NCI-H1048 (cell line): ENCODE measurements around the gene JPH3.

Experiments
- DNase-seq: peaks from one replicate; lab custom pipeline; 2025; lab: John Stamatoyannopoulos, UW

Gene JPH3

GRCh38 chr16:87681981-87682570 lies 79.8 kb downstream of the JPH3 start:
- no peak for DNase-seq

GRCh38 chr16:87682852-87683399 lies 80.6 kb downstream of the JPH3 start:
- DNase-seq = no peak

GRCh38 chr16:87684106-87684677 lies 81.9 kb downstream of the JPH3 start:
- DNase-seq = no peak

GRCh38 chr16:87684711-87685404 lies 82.5 kb downstream of the JPH3 start:
- no peak for DNase-seq

- no peak for DNase-seq
Measured at GRCh38 chr16:87685405-87685755, 83.1 kb downstream of the JPH3 start.

- no peak for DNase-seq
Measured at GRCh38 chr16:87685766-87686165, 83.5 kb downstream of the JPH3 start.

- no peak for DNase-seq
Measured at GRCh38 chr16:87686697-87687096, 84.4 kb downstream of the JPH3 start.

GRCh38 chr16:87687126-87687910 lies 85.0 kb downstream of the JPH3 start:
- no peak for DNase-seq

GRCh38 chr16:87687998-87688529 lies 85.8 kb downstream of the JPH3 start:
- no peak for DNase-seq

- no peak for DNase-seq
Measured at GRCh38 chr16:87688876-87689815, 86.8 kb downstream of the JPH3 start.

GRCh38 chr16:87689956-87690465 lies 87.7 kb downstream of the JPH3 start:
- DNase-seq = no peak

- DNase-seq = no peak
Measured at GRCh38 chr16:87690911-87691685, 88.8 kb downstream of the JPH3 start.

- DNase-seq = no peak
Measured at GRCh38 chr16:87691686-87692079, 89.4 kb downstream of the JPH3 start.

GRCh38 chr16:87692176-87692575 lies 89.9 kb downstream of the JPH3 start:
- no peak for DNase-seq

- DNase-seq = no peak
Measured at GRCh38 chr16:87692756-87693155, 90.4 kb downstream of the JPH3 start.

GRCh38 chr16:87693827-87694226 lies 91.5 kb downstream of the JPH3 start:
- DNase-seq = no peak

- no peak for DNase-seq
Measured at GRCh38 chr16:87694441-87695125, 92.3 kb downstream of the JPH3 start.

GRCh38 chr16:87695534-87695933 lies 93.2 kb downstream of the JPH3 start:
- DNase-seq = no peak

GRCh38 chr16:87696726-87697125 lies 94.4 kb downstream of the JPH3 start:
- no peak for DNase-seq

- DNase-seq = no peak
Measured at GRCh38 chr16:87697256-87697655, 94.9 kb downstream of the JPH3 start.
